Measurements from ENCODE around the gene KLHL41.

DNA sequence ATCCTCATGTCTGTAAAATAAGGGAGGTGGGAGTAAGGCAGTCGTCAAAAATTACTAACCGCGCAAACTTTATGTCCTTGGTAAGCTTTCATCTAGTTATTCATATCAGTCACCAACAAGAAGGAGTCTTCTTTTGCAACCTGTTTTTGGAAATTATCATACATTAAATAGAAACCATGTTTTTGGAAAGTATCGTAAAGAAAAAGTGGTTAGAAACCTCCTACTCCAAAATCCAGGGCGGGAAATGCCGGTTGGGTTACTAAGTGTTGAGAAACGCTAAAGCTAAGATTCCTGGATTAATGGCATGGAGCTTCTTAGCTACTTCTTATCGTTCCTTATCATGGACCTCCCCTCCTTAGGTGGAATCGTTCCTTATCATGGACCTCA lies 29.4 kb upstream of the KLHL41 start:
- TF ChIP-seq YY1 (IDR thresholded peaks at IDR 0.05; ENCODE audit: low read depth) (no peak), TAF1 (IDR thresholded peaks at IDR 0.05; ENCODE audit: low read depth) (no peak), EP300 (IDR thresholded peaks at IDR 0.05; ENCODE audit: borderline replicate concordance) (no peak), CEBPB (IDR thresholded peaks at IDR 0.05) (no peak), CREB1 (IDR thresholded peaks at IDR 0.05; ENCODE audit: low read depth) (no peak), FOXM1 (IDR thresholded peaks at IDR 0.05; ENCODE audit: borderline replicate concordance, low read depth) (no peak), ZBTB7A (IDR thresholded peaks at IDR 0.05; ENCODE audit: low read depth) (no peak), TCF12 (IDR thresholded peaks at IDR 0.05; ENCODE audit: low read depth) (no peak), NFIC (IDR thresholded peaks at IDR 0.05) (no peak), REST (IDR thresholded peaks at IDR 0.05; ENCODE audit: low read depth) (no peak), RAD21 (IDR thresholded peaks at IDR 0.05; ENCODE audit: low read depth) (no peak)
- TF ChIP-seq, protein P1, sequence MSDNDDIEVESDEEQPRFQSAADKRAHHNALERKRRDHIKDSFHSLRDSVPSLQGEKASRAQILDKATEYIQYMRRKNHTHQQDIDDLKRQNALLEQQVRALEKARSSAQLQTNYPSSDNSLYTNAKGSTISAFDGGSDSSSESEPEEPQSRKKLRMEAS (IDR thresholded peaks at IDR 0.05), result no peak
